ENCODE data around the gene TMEM80.

DNA sequence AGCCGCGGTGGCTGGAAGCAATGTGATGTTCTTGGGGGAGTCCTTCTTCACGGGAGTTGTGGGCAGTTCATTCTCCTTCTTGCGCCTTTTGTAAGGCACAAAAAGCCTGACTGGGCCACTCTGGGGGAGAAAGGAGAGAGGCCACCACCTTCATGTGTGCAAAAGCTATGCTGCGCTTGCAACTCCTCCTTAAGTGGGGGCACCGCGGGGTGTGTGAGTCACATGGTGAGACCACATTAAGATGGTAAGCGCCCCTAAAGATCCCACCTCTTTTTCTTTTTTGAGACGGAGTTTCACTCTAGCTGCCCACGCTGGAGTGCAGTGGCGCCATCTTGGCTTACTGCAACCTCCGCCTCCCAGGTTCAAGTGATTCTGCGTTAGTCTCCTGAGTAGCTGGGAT, 14.6 kb upstream of the TMEM80 start:
- TF ChIP-seq EGR1 (IDR thresholded peaks at IDR 0.05; ENCODE audit: low read depth in 2 of 2), result no peak
- TF ChIP-seq, protein P1, sequence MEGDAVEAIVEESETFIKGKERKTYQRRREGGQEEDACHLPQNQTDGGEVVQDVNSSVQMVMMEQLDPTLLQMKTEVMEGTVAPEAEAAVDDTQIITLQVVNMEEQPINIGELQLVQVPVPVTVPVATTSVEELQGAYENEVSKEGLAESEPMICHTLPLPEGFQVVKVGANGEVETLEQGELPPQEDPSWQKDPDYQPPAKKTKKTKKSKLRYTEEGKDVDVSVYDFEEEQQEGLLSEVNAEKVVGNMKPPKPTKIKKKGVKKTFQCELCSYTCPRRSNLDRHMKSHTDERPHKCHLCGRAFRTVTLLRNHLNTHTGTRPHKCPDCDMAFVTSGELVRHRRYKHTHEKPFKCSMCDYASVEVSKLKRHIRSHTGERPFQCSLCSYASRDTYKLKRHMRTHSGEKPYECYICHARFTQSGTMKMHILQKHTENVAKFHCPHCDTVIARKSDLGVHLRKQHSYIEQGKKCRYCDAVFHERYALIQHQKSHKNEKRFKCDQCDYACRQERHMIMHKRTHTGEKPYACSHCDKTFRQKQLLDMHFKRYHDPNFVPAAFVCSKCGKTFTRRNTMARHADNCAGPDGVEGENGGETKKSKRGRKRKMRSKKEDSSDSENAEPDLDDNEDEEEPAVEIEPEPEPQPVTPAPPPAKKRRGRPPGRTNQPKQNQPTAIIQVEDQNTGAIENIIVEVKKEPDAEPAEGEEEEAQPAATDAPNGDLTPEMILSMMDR (IDR thresholded peaks at IDR 0.05; ENCODE audit: low read depth, low read length, missing input control), result no peak
- TF ChIP-seq, protein P2, sequence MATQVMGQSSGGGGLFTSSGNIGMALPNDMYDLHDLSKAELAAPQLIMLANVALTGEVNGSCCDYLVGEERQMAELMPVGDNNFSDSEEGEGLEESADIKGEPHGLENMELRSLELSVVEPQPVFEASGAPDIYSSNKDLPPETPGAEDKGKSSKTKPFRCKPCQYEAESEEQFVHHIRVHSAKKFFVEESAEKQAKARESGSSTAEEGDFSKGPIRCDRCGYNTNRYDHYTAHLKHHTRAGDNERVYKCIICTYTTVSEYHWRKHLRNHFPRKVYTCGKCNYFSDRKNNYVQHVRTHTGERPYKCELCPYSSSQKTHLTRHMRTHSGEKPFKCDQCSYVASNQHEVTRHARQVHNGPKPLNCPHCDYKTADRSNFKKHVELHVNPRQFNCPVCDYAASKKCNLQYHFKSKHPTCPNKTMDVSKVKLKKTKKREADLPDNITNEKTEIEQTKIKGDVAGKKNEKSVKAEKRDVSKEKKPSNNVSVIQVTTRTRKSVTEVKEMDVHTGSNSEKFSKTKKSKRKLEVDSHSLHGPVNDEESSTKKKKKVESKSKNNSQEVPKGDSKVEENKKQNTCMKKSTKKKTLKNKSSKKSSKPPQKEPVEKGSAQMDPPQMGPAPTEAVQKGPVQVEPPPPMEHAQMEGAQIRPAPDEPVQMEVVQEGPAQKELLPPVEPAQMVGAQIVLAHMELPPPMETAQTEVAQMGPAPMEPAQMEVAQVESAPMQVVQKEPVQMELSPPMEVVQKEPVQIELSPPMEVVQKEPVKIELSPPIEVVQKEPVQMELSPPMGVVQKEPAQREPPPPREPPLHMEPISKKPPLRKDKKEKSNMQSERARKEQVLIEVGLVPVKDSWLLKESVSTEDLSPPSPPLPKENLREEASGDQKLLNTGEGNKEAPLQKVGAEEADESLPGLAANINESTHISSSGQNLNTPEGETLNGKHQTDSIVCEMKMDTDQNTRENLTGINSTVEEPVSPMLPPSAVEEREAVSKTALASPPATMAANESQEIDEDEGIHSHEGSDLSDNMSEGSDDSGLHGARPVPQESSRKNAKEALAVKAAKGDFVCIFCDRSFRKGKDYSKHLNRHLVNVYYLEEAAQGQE (IDR thresholded peaks at IDR 0.05), result no peak
- no peak for TF ChIP-seq SP1 (IDR thresholded peaks at IDR 0.05)
- TF ChIP-seq RXRA (IDR thresholded peaks at IDR 0.05), result no peak
- TF ChIP-seq, protein P3, sequence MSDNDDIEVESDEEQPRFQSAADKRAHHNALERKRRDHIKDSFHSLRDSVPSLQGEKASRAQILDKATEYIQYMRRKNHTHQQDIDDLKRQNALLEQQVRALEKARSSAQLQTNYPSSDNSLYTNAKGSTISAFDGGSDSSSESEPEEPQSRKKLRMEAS (IDR thresholded peaks at IDR 0.05), result no peak
- TF ChIP-seq ZBTB33 (IDR thresholded peaks at IDR 0.05), result no peak
- no peak for TF ChIP-seq YY1 (IDR thresholded peaks at IDR 0.05)
- no peak for TF ChIP-seq JUND (IDR thresholded peaks at IDR 0.05)
- TF ChIP-seq RAD21 (IDR thresholded peaks at IDR 0.05), result no peak

Data from liver (tissue), 3 donors.